ENCODE measurements around the gene PDHX.
A peak's percentile ranks its signal among the peaks of the same experiment; 100 is the strongest.
"Not testable (repeated sequence)": the region's sequence is repeated elsewhere in the genome, so short reads cannot be mapped to it uniquely, and the experiment has no call there.

PDHX gene

DNA sequence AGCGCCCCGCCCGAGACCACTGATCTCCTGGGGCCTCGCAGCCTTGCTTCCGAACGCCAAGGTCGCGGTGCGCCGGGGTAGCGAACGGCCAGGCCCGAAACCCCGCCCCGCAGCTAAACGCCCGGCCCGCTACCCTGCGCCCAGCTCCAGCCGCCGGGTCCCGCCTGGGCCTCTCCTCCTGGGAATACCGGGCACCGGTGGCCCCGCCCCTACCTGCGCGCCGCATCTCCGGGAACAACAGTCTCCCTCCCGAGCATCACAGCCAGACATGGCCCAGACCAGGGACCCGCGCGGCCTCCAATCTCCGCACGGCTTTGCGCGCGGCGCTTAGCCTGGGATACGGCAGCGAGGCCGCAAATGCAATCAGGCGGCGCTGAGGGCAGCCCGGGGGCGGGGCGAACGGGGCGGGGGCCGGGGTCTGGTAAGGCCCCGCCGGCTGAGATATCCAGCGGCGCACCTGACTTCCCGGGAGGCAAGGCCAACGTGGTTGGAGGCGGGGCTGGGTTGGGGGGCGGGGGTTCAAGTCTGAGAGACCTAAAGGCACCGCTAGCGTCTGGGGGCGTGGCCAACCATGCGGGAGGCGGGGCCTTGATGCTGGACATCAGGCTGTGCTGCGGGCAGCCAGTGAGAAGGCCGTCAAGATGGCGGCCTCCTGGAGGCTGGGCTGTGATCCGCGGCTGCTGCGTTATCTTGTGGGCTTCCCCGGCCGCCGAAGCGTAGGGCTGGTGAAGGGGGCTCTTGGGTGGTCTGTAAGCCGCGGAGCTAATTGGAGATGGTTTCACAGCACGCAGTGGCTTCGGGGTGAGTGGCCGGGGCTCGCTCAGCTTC lies at the start of gene PDHX, which contains the start of gene APIP:
PDHX (plus strand) TSS at position 604 of the 828 bp plus-strand sequence; CDS start at position 642, 38 bp downstream.
APIP (minus strand) TSS at position 365 of the 828 bp plus-strand sequence; CDS start at position 270, 95 bp downstream.
- peak; percentile 90 for DNase-seq

DNA sequence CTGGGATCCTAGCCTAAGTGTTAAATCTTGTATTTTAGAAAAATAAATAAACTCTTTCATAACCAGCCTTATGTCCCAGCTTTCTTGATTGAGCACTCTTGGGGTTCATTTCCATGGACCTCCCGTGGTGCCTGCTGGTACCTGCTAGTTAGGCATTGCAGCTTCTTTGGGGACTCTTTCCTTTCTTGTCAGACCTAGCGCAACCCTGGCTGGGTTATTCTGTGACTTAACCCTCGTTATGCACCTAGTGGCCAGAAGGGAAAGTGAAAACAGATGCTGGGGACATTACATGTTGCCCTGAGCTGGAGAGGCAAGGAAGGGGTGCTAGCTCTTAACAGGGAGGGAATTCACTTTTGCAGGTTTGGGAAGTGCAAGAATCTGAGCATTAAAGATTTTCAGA lies 47.0 kb upstream of the PDHX start:
- no peak for DNase-seq

DNA sequence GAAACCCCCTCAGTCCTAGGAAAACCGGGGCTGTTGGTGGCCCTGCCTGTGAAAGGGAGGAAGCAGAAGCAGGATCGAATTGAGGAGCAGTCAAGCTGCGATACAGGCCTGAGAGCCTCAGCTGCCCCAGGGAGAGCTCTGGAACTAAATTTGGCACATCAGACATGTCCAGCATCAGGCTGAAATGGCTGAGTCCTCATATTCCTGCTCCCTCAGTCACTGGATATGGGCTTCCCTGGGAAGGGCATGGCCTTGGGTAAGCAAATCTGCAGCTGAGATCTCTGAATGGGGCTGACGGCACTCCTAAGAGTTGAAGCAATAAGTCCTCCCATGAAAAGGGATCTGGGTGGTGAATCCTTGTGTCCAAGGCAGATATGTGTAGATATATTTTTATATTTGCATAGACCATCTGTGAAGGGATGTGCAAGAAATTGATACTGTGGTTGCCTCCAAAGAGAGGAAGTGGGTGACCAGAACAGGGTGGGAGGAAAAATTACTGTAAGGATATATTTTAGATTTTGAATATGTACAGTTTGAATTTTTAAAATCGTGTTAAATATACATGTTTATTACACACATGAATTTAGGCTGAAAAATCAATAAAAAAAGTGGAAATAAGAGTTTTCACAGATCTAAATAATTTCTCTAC lies 45.7 kb upstream of the PDHX start:
- DNase-seq = no peak

GRCh38 chr11:34874202-34874601 lies 42.2 kb upstream of the PDHX start:
- no peak for DNase-seq

- no peak for DNase-seq
These were observed 38.9 kb upstream of the PDHX start for GRCh38 chr11:34877375-34877975.

DNA sequence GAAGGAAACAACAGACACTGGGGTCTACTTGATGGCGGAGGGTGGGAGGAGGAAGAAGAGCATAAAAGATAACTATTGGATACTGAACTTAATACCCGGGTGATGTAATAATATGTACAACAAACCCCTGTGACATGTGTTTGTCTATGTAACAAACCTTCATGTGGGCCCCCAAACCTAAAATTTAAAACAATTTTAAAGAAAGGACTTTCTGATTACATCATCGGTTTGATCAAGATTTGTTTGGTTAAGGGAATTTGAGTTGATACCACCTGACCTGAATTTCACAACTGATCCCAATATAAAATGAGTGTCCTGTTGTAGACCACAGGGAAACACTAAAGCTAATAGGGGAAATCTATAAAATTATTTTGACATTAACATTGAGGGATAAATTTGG lies 34.5 kb upstream of the PDHX start:
- DNase-seq = no peak

DNA sequence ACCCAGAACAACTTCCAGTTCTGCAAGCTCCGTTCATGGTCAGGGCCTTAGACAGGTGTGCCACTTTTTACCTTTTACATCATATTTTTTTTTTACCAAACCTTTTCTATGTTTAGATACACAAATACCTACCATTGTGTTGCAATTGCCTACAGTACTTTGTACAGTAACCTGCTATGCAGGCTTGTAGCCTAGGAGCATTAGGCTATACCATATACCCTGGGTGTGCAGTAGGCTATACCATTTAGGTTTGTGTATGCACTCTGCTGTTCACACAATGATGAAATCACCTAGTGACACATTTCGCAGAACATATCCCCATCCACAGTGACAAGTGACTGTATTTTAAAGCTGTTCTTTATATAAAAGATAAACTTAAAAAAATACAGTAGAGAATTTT lies 29.8 kb upstream of the PDHX start:
- DNase-seq = no peak

GRCh38 chr11:34887260-34887659 lies 29.2 kb upstream of the PDHX start:
- no peak for DNase-seq

GRCh38 chr11:34890089-34890488 lies 26.3 kb upstream of the PDHX start:
- DNase-seq = no peak

GRCh38 chr11:34890812-34891211 lies 25.6 kb upstream of the PDHX start:
- DNase-seq = no peak

GRCh38 chr11:34891611-34892010 lies 24.8 kb upstream of the PDHX start:
- DNase-seq = no peak

- DNase-seq = no peak
These were observed 23.0 kb upstream of the PDHX start for GRCh38 chr11:34893416-34893815.

DNA sequence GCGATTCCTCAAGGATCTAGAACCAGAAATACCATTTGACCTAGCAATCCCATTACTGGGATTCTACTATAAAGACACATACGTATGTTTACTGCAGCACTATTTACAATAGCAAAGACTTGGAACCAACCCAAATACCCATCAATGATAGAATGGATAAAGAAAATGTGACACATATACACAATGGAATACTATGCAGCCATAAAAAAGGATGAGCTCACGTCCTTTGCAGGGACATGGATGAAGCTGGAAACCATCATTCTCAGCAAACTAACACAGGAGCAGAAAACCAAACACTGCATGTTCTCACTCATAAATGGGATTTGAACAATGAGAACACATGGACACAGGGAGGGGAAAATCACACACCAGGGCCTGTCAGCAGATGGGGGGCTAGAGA lies 20.2 kb upstream of the PDHX start:
- DNase-seq = not testable (repeated sequence)

DNA sequence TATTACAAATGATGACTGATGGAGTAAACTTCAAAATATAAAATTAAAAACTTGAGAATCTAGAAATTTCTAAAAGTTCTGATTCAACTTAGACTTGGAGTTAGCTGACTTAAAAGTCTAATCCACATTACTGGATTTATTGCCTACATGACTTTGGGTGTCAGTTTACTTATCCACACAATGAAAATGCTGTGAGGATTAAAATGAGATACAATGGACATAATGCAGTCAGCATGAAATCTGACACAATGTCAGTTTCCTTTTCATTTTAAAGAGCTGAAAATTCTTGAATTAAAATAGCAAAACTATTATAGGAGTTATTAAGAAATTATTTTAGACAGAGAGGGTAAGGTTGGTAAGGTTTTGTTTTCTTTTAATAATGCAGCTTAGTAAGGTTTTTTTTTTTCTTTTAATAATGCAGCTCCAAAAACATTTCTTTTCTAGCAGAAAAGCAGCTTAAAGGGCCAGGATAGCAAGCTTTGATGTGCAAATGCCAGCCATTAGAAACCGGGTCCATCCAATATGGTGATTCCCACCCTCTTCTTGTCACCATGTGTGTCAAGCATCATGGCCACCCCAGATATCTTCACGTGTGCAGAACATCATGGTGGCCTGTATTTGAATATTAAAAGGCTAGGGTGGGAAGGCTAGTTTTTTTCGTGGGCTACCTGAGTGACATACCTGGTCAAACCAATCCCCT lies 19.1 kb upstream of the PDHX start:
- DNase-seq = no peak

DNA sequence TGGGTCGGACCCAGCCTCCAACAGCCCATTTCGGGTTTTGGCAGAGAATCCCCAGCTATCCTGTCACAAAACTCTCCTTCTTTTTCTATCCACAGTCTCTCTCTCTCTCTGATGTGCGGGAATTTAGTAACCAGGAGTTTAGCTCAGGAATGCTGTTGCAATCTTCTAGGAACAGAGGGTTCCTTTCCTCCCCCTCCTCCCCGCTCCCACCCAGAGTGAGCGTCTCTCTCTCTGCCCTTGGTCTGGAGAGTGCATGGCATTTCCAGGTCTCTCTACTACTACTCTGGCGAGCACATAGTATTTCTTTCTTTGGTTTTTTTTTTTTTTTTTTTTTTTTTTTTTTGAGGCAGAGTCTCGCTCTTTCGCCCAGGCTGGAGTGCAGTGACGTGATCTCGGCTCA lies 17.9 kb upstream of the PDHX start:
- no peak for DNase-seq

GRCh38 chr11:34899633-34900016 lies 16.8 kb upstream of the PDHX start:
- no peak for DNase-seq

GRCh38 chr11:34904421-34904955 lies 11.9 kb upstream of the PDHX start:
- DNase-seq = no peak

GRCh38 chr11:34905666-34906065 lies 10.8 kb upstream of the PDHX start:
- DNase-seq = no peak

DNA sequence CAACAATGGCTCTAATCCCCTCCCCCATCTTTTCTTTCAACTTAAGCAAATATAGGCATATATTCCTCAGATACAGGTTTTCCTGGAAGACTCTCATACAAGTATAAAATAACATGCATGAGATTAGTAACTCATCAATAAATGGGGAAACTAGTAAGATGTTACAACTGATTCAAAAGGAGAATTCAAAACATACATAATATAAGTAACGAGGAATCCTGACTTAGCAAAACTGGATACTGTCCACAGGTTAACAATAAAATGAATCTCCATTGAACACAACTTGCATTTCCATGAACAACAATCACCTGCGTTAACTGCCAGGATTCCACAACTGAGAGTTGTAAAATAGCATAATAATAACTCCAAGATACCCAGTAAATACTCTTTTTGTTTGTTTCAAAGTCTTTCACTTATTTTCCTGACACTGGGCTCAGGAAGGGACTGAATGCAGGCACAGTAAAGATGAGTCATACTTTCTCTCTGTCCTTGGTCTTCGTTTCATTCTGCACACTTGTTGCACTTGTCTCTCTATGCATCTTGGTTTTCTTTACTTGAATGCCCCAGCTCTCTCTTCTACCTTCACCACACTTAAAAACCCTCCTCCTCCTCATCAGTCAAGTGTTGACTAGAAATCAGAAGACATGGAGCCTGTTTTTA lies 8.4 kb upstream of the PDHX start:
- no peak for DNase-seq

DNA sequence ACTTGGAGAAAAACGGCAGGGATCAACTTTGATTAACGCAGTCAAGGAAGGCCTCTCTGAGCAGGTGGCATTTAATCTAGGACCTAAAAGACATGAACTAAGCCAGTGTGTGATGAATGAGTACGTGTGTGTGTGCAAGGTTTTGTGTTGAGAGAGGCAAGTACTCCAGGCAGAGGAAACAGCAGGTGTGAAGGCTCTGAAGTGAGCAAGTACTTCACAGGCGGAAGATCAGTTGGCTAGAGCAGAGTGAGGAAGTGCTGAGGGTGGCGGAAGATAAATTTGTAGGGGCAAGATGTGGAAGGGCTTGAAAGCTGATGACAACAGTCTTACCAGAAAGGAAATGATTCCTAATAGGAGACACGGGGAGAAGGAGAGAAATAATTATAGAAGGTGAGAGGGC lies 7.0 kb upstream of the PDHX start:
- DNase-seq = no peak

GRCh38 chr11:34909955-34910354 lies 6.5 kb upstream of the PDHX start:
- DNase-seq = no peak

- no peak for DNase-seq
These were observed 5.6 kb upstream of the PDHX start for GRCh38 chr11:34910817-34911216.

DNA sequence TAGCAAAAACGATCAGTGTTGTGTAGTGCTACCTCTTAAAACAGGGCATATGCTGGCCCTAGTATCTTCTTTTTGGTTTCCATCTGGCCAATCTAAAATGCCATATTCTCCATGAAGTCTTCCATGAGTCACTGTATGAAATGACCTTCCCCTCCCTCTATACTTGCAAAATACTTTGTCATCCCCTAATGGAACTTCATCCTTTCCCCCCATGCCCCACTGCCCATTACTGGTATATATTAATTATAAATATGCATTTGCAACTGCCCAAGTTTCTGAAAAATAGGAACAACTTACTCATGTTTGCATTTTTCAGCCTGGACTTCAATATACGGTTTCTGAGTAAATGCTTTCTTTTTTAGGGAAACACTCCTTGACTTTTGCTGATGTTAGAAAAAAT lies 4.7 kb upstream of the PDHX start:
- DNase-seq = no peak
